GM18951 (cell line): Measurements from ENCODE around the gene NR5A2.

ENCODE experiments used
- POLR2A ChIP-seq: IDR thresholded peaks from 4 replicates; pipeline ENCODE4 v1.6.1; 2011; ENCODE audit warnings: mild to moderate bottlenecking; ENCODE audit not compliant: insufficient read length, insufficient read depth; ENCODE audit errors: extremely low read depth
- in situ Hi-C: fragments of 300-500 bp; cut with MboI; formaldehyde crosslinking; loops from one replicate; pipeline ENCODE4 v1.12.0; 2022; ENCODE audit warnings: low sequenced_read_pairs, mixed read lengths, inconsistent platforms; ENCODE audit not compliant: unreplicated experiment

NR5A2 gene

DNA sequence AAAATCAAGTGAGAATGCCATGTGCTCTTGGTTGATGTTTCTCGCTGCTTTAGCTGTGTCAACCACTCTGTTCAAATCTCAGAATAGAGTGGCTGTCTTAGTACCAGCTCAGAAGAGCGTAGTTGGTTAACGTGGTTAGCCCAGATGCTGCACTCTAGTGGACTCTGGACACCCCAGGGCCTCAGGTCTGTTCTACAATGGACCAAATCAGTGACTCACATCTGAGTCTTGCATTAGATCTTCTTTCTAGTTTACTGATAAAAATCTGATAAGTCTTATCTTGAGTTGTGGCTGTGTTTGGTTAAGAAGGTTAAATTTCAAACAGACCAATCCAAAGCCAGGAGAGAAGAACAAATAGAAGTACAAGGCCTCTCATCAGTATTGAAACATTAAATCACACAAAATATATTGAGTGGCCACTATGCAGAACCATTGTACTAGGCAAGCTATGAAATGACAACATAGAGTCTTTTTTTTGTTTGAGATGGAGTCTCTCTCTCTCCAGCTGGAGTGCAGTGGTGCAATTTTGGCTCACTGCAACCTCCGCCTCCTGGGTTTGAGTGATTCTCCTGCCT is 104.1 kb downstream of the NR5A2 start:
- TF ChIP-seq POLR2A = no peak
- in situ Hi-C loops = loop anchor here (5.0 to 10.0 kb wide), 2 partner anchors 123 to 351 kb away; no protein-coding TSS in a partner anchor

DNA sequence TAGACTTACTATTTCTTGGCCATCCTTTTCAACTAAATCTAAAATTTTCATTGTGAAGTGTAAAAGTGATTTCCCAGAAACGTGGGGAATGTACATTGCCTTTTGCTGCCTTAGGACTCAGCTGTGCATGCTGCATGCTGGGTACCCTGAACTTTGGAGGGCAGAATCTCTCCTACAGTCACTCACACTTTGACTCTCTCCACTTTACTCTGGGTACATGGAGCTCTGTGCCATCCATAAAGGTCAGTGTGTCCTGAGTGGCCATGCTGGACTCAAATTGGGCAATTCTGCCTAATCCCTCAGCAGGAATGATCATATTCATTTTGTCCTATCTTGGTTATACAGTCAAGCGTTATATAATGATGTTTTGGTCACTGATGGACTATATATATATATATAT is 105.6 kb downstream of the NR5A2 start:
- TF ChIP-seq POLR2A = no peak

DNA sequence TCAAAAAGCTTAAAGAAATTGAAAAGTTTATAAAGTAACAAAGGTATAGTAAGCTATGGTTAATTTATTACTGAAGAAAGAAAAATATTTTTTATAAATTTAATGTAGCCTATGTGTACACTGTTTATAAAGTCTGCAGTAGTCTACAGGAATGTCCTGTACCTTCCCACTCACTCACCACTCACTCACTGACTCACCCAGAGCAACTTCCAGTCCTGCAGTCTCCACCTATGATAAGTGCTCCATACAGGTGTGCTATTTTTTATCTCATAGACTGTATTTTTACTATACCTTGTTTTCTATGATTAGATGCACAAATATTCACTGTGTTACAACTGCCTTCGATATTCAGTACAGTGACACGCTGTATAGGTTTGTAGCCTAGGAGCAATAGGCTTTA is 106.6 kb downstream of the NR5A2 start:
- TF ChIP-seq POLR2A = no peak
- in situ Hi-C loops = loop anchor here (5.0 to 10.0 kb wide), 2 partner anchors 121 to 348 kb away; no protein-coding TSS in a partner anchor

More for the DNA sequence above, 105.6 kb downstream of the NR5A2 start:
- in situ Hi-C loops = loop anchor here (5.0 to 10.0 kb wide), 2 partner anchors 122 to 349 kb away; no protein-coding TSS in a partner anchor

DNA sequence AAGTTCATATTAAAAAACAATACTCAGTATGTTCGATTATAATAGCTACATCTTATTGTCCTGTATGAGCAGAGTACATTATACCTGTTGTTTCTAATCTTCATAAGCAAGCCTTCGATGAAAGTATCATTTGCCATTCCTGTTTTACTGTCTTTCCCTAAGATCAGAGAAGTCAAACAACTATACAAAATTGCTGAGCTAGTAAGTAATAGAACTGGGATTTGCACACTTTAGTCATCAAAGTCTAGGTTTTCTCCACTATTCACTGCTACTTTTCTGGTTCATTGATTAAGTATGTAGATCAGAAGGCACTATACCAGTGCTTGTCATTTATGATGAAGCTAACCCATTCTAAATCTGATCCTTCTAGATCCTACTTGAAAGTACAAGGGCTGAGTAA is 108.9 kb downstream of the NR5A2 start:
- in situ Hi-C loops = loop anchor here (10.0 kb wide), 1 partner anchor 118 kb away; no protein-coding TSS in a partner anchor
- no peak for TF ChIP-seq POLR2A

DNA sequence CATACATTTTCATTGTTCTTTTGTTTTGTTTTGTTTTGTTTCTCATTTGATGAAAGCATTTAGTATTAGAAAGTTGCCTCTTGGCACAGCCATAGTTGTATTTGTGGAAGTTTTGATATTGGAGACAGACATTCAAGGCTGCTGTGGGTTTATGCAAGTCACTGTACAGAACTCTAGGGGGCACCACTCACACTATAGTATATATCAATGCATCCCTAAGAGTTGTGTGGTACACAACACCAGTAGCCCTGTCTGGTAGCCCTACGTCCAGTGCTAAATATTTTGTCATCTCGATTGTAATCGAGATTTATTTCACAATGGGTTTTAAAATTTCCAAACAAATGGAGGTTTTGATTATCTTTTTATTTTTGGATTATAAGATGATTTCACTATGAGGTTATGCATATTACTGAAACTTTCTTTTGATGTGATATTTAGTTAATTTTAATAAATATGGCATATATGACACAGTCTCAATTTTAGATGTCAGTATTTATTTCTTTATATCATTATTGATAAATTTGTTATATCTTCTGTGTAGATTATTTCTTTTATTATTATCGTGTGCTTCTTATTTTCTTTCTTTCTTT is 112.2 kb downstream of the NR5A2 start:
- no peak for TF ChIP-seq POLR2A

DNA sequence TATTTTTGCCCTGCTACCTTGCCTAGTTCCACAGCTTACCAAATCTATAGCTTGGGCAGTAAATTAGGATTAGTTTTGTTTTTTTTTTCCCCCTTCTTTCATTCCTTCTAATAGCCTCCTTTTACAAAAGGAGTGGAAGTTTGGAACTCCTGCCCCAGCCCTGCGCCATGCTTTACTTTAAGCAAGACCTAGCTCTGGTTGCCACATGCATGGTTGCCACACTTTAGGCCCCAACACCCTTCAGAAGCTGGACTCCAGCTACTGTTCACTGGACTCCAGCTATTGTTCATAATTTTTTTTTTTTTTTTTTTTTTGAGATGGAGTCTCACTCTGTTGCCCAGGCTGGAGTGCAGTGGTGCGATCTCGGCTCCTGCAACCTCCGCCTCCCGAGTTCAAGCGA is 115.8 kb downstream of the NR5A2 start:
- in situ Hi-C loops = no loop called here
- TF ChIP-seq POLR2A = no peak

More for the DNA sequence above, 112.2 kb downstream of the NR5A2 start:
- in situ Hi-C loops = loop anchor here (10.0 kb wide), 1 partner anchor 115 kb away; no protein-coding TSS in a partner anchor

DNA sequence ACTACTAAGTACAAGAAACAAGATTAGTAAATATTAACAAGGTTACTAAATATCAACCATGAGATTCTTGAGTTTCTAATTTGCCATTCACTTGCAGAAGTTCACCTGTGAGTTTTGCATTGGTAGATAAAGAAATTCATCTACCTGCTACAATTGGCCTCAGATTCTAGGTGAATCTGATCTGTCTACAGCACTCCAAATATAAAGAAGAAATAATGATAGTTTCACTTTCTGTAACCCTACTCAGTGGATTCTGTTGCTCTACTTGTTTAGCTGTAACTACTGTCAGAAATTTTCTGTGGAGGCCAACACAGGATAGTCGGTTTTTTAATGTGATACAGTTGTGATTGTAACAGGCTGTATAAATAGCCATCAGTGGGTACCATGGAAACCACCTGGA is 118.6 kb downstream of the NR5A2 start:
- in situ Hi-C loops = no loop called here
- no peak for TF ChIP-seq POLR2A

DNA sequence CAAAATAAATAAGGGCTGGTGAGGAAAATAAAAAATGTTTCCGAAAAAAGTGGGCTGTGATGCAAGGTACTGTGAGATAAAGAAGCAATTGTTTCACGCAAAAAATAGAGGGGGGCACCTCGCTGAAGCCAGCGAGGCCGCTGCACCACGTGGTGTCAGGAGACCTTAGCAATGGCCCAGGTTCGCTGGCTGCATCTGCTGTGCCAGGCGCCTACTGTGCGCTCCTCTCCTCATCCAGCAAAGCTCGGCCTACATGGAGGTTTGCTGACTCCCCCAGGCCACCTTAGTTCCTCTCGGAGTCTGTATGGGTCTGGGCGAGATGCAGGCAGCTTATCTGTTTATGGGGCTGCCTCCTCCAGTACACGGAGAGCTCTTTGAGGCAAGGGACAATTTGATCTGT is 119.6 kb downstream of the NR5A2 start:
- no peak for TF ChIP-seq POLR2A
- in situ Hi-C loops = no loop called here

DNA sequence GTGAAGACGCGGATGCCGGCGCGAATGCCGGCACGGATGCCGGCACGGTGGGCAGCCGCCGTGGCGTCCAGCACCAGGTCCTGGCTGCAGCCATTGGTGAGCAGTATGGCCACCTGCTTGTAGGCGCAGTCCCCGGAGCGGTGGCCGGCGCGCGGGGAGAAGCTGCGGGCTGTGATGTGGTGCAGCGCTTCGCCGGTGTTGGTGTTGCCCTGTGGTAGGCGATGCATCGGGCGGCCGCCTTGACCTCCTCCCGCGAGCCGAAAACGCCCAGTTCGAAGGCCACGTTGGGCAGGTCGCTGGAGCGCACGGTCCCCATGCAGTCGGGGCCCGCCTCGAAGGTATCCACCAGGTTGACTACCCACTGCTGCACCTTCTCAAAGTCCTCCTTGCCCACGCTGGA is 120.2 kb downstream of the NR5A2 start:
- in situ Hi-C loops = no loop called here
- TF ChIP-seq POLR2A = no peak

DNA sequence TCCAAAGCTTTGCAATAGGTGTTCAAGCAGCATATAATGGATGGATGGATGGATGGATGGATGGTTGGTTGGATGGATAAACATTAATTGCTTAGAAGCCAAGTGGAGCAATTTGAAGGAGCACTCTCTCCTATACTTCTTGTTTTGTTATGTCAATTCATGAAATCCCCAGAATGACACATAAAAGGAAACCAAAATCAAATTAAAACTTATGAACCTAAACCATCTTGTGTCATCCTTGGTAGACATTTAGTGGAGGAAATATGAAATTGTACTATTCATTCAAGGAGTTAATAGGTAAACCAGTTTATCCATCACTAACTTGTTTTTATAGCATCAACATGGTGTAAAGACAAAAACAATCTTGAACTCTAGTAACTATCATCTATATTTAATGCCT is 122.5 kb downstream of the NR5A2 start:
- TF ChIP-seq POLR2A = no peak
- in situ Hi-C loops = no loop called here

DNA sequence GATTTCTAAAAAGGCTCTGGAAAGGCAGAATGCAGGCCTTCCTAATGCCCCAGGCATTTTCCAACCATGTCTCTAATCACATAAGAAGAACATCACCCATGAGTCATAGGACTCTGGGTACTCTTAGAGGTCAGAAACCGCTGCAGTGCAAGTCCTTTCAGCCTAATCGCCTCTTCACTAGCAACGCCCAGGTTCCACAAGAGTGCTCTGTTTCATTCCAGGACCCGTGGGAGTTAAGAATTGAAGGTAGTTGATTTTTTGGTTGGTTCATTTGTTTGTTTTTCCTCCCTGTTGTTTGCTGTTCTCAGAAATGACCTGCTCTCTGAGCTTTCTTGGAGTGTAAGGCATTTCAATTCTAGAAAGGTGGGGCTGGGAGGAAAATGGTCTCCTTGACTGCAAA is 123.2 kb downstream of the NR5A2 start:
- no peak for TF ChIP-seq POLR2A
- in situ Hi-C loops = no loop called here

DNA sequence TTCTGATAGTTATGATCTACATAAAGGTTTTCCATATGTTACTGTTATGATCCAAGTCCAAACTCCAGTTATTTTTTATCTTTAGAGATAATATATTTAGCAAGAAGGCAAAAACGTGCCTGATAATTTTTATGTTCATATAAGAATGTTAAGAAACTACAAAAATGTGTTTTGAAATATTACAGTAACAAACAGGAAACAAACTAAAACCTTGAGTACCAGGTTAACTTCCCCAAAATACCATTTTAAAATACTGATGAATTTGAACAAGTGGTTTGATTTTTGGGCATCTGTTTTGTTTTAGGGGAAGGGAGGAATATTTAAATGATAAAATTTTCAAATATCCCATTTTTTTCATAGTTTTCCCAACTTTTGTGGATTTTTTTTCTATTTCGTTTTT is 124.8 kb downstream of the NR5A2 start:
- in situ Hi-C loops = no loop called here
- no peak for TF ChIP-seq POLR2A

DNA sequence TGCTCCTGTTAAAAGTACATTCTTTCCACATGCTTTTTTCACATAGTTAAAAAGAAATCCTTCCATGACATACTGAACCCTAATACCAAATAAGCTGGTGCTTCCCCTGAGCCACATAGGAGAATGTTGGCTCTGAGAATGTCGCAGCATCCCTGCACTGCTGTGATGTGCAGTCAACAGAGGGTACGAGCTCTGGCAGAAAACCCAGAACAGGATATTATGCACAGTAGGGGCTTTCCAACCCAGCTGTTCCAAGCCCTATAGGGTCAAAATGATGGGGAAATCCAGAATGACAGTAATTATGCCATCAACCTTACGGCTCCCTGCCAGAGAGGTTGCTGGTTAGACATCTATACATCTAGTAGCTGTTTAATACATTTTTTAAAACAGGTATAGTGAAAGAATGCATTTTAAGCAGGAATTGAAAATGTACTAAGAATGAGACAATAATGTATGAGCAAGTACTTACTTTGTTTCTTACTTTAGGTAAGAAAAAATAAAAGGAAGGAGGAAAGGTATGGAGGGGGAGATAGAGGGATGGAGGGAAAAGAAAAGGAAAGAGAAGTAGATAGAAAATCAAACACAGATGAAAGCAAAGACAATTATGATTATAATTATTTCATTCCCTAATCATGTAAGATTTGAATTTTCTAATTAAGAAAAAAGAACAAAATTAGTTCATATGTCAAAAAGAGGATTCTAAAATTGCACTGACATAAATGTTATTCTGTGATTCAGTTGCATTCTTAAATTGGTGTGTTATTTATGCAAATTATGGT is 126.0 kb downstream of the NR5A2 start:
- in situ Hi-C loops = no loop called here
- no peak for TF ChIP-seq POLR2A

DNA sequence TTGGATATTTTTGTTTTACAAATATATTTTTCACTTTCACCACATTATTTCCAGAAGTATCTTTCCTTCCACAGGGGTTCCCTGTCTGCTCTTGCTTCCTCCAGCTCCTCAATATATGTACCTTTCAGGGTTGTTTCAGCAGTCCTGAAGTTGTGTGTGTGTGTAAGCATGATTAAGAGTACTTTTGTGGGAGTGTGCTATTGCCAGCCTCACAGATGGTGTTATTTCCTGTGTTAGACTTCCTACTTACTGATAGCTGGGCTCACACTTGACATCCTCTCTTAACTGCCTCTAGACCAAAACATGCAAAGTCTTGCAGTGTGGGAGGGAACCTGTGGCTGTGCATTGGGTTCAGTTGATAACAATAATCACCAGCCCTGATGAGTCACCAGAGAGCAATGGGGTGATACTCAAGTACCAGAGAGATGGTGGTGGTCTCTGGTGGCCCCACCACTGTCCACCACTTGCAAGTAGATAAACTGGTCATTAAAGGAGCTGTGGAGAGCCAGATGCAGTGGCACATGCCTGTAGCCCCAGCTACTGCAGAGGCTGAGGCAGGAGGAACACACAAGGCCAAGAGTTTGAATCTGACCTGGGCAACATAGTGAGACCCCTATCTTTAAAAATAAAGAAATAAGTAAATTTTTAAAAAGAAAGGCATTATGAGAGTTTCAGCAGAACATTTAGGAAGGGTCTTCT is 126.7 kb downstream of the NR5A2 start:
- in situ Hi-C loops = no loop called here
- no peak for TF ChIP-seq POLR2A

DNA sequence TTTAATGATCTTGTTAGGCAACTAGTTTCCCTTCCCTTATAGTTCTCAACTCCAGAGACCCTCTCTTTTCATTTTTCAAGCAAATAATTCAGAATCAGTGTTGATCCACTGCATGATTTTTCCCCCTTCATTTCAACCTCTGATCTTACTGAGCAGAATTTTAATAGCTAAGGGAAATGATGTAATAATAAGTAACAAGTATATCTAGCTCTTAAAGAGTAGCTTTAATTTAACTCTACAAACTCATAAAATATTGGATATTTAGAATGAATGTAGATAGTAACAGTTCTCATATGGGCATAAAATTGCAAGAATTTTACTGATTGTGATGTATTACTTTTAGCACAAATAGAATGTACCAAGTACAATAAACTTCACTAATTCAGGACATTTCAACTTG is 130.2 kb downstream of the NR5A2 start:
- in situ Hi-C loops = no loop called here
- TF ChIP-seq POLR2A = no peak
